ENCODE data around the gene PTPRR. TPM values are rescaled to one million over a fixed set of nuclear protein-coding genes. Genes with fewer than 3 reads are reported as not detected.

The PTPRR gene
- total and polyA plus RNA-seq, 10 donors, result 0.41 to 2.7 (median 1.5) TPM

- no peak for DNase-seq
- H3K4me3 ChIP-seq, result no peak overlapping the region
- no peaks in the 10 kb centered on the region for H3K36me3 ChIP-seq
- no peaks in the 10 kb centered on the region for H3K27me3 ChIP-seq (replicated peaks in 1 of 7)
- no peaks in the 10 kb centered on the region for H3K9me3 ChIP-seq
- intact Hi-C loops (cut with DNase I; ENCODE audit: low total_unique reads), result no loop called here
- WGBS, 5 donors, result 80 to 93% (median 87%) methylated on average over 1 of the region's 1 CpG
- peaks cover 0 to 7% (median 0%) of the 10 kb centered on the region in 6 donors for H3K4me1 ChIP-seq
- no peak overlapping the region for H3K27ac ChIP-seq
- TF ChIP-seq CTCF (IDR thresholded peaks at IDR 0.05 in 8 of 11, conservative IDR thresholded peaks at IDR 0.05 in 3 of 11), result no peak
- TF ChIP-seq POLR2A (IDR thresholded peaks at IDR 0.05), result no peak
- no peak for TF ChIP-seq POLR2AphosphoS5 (IDR thresholded peaks at IDR 0.05)
Measured at GRCh38 chr12:70638639-70639360, 281.7 kb downstream of the PTPRR start.

GRCh38 chr12:70637303-70638085 is 283.0 kb downstream of the PTPRR start, which contains the start of gene PTPRB:
Gene PTPRB, minus strand, starts transcription at chr12:70637429. Its CDS starts 34 bp downstream, at chr12:70637395.
- H3K4me1 ChIP-seq, result peaks cover 0 to 7% (median 0%) of the 10 kb centered on the region in 6 donors
- no peak for TF ChIP-seq CTCF (IDR thresholded peaks at IDR 0.05 in 8 of 11, conservative IDR thresholded peaks at IDR 0.05 in 3 of 11)
- no peak for TF ChIP-seq POLR2A (IDR thresholded peaks at IDR 0.05)
- TF ChIP-seq POLR2AphosphoS5 (IDR thresholded peaks at IDR 0.05), result peak in 1 of 3 donors; percentile 51
- no peaks in the 10 kb centered on the region for H3K27me3 ChIP-seq (replicated peaks in 1 of 7)
- no peaks in the 10 kb centered on the region for H3K36me3 ChIP-seq
- H3K9me3 ChIP-seq, result no peaks in the 10 kb centered on the region
- peak within 1 kb of the TSS; percentile 44 to 83 (median 79) for H3K27ac ChIP-seq
- no peak for DNase-seq
- intact Hi-C loops (cut with DNase I; ENCODE audit: low total_unique reads), result no loop called here
- peak within 1 kb of the TSS; percentile 16 to 65 (median 36) for H3K4me3 ChIP-seq
- WGBS, 5 donors, result 42 to 58% (median 44%) methylated on average over 6 of the region's 6 CpGs

GRCh38 chr12:70635755-70636154 is 284.8 kb downstream of the PTPRR start:
- 66 to 79% (median 75%) methylated on average over 7 of the region's 7 CpGs for WGBS, 5 donors
- no peaks in the 10 kb centered on the region for H3K27me3 ChIP-seq (replicated peaks in 1 of 7)
- peak overlapping the region in 7 of 8 donors; percentile 69 to 83 (median 80) for H3K27ac ChIP-seq
- TF ChIP-seq CTCF (IDR thresholded peaks at IDR 0.05 in 8 of 11, conservative IDR thresholded peaks at IDR 0.05 in 3 of 11), result no peak
- peak in 2 of 3 donors; percentile 5 to 46 for TF ChIP-seq POLR2AphosphoS5 (IDR thresholded peaks at IDR 0.05)
- intact Hi-C loops (cut with DNase I; ENCODE audit: low total_unique reads), result no loop called here
- peaks cover 0 to 7% (median 0%) of the 10 kb centered on the region in 6 donors for H3K4me1 ChIP-seq
- no peaks in the 10 kb centered on the region for H3K36me3 ChIP-seq
- peak overlapping the region; percentile 16 to 65 (median 36) for H3K4me3 ChIP-seq
- no peak for DNase-seq
- H3K9me3 ChIP-seq, result no peaks in the 10 kb centered on the region
